GM12878 (cell line): Measurements from ENCODE around the gene BCL2L12.

Experiments
- BACH1 ChIP-seq: fragments of 450-650 bp; IDR thresholded peaks from 2 replicates; pipeline ENCODE4 v1.6.1; 2017; ENCODE audit warnings: mild to moderate bottlenecking, borderline replicate concordance
- CEBPB ChIP-seq, 2 experiments: fragments of 150-350 bp in 1 of 2; IDR thresholded peaks; 2 replicates each; pipeline ENCODE4 v1.6.1; 2012 to 2014; ENCODE audit warnings: low read depth in 2 of 2, low read length in 2 of 2, borderline replicate concordance in 1 of 2, inconsistent platforms in 1 of 2
- DPF2 ChIP-seq: fragments of 450-650 bp; IDR thresholded peaks from 2 replicates; pipeline ENCODE4 v1.6.1; 2017; ENCODE audit warnings: mild to moderate bottlenecking
- EZH2 ChIP-seq: IDR thresholded peaks from 2 replicates; pipeline ENCODE4 v1.6.1; 2012; ENCODE audit warnings: low read depth, mild to moderate bottlenecking, control low read depth, inconsistent platforms, low read length, borderline replicate concordance; ENCODE audit not compliant: control insufficient read depth
- GABPA ChIP-seq: IDR thresholded peaks from 2 replicates; pipeline ENCODE4 v1.6.1; 2014; ENCODE audit warnings: antibody characterized with exemption, low read depth, mild to moderate bottlenecking, inconsistent platforms
- HCFC1 ChIP-seq: fragments of 150-350 bp; IDR thresholded peaks from 2 replicates; pipeline ENCODE4 v1.6.1; 2014; ENCODE audit warnings: low read length
- POLR2A ChIP-seq: IDR thresholded peaks from 2 replicates; pipeline ENCODE4 v1.6.1; 2011; ENCODE audit warnings: low read depth, mild to moderate bottlenecking, low read length
- POLR2AphosphoS5 ChIP-seq: IDR thresholded peaks from 2 replicates; pipeline ENCODE4 v1.6.1; 2011; ENCODE audit warnings: mild to moderate bottlenecking, low read length, inconsistent platforms
- RELA ChIP-seq: fragments of 450-650 bp; IDR thresholded peaks from 2 replicates; pipeline ENCODE4 v1.8.0; 2014; ENCODE audit warnings: borderline replicate concordance; ENCODE audit not compliant: partially characterized antibody
- SP1 ChIP-seq: IDR thresholded peaks from one replicate; pipeline ENCODE4 v1.6.1; 2011; ENCODE audit warnings: low read depth, low read length
- TBL1XR1 ChIP-seq: IDR thresholded peaks from 2 replicates; pipeline ENCODE4 v1.6.1; 2012; ENCODE audit warnings: low read depth, low read length, improper control_type of control experiment
- ZNF274 ChIP-seq: IDR thresholded peaks from one replicate; pipeline ENCODE4 v1.8.0; 2011; ENCODE audit not compliant: insufficient read length, insufficient read depth
- TF ChIP-seq, protein P1 (sequence below): IDR thresholded peaks from 2 replicates; pipeline ENCODE4 v1.6.1; 2012; ENCODE audit warnings: low read length, inconsistent platforms
- TF ChIP-seq, protein P2 (sequence below), 3 experiments: IDR thresholded peaks in 2 of 3; conservative IDR thresholded peaks in 1 of 3; 2 replicates each; pipeline ENCODE4 v1.5.1; 2011; ENCODE audit warnings: low read depth in 3 of 3, low read length in 3 of 3, mild to moderate bottlenecking in 3 of 3, control low read depth in 2 of 3, moderate library complexity in 2 of 3, inconsistent platforms in 1 of 3, mixed read lengths in 1 of 3; ENCODE audit not compliant: control insufficient read depth in 2 of 3, insufficient read depth in 1 of 3; ENCODE audit errors: extremely low read depth in 1 of 3

DNA sequence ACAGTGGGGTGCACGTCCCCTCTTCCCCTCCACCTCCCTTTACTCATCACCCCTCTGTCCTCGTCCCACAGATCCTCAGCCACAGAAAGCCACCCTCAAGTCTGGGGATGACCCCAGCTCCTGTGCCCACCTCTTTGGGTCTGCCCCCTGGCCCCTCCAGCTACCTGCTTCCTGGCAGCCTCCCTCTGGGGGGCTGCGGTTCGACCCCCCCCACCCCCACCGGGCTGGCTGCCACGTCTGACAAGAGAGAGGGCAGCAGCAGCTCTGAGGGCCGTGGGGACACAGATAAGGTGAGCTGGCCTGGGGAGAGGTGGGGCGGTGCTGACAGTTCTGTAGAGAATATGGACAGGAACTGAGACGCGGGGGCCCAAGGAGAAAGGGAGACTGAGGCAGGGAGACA, 11.2 kb upstream of the BCL2L12 start:
- TF ChIP-seq TBL1XR1 = no peak
- TF ChIP-seq HCFC1 = no peak
- TF ChIP-seq BACH1 = no peak
- TF ChIP-seq DPF2 = no peak
- TF ChIP-seq SP1 = no peak
- TF ChIP-seq GABPA = no peak
- no peak for TF ChIP-seq CEBPB (IDR thresholded peaks at IDR 0.05; ENCODE audit: borderline replicate concordance in 1 of 2, low read depth in 2 of 2, low read length in 2 of 2)
- TF ChIP-seq, protein P1, sequence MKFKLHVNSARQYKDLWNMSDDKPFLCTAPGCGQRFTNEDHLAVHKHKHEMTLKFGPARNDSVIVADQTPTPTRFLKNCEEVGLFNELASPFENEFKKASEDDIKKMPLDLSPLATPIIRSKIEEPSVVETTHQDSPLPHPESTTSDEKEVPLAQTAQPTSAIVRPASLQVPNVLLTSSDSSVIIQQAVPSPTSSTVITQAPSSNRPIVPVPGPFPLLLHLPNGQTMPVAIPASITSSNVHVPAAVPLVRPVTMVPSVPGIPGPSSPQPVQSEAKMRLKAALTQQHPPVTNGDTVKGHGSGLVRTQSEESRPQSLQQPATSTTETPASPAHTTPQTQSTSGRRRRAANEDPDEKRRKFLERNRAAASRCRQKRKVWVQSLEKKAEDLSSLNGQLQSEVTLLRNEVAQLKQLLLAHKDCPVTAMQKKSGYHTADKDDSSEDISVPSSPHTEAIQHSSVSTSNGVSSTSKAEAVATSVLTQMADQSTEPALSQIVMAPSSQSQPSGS = no peak
- no peak for TF ChIP-seq EZH2
- no peak for TF ChIP-seq POLR2AphosphoS5
- no peak for TF ChIP-seq ZNF274
- TF ChIP-seq, protein P2, sequence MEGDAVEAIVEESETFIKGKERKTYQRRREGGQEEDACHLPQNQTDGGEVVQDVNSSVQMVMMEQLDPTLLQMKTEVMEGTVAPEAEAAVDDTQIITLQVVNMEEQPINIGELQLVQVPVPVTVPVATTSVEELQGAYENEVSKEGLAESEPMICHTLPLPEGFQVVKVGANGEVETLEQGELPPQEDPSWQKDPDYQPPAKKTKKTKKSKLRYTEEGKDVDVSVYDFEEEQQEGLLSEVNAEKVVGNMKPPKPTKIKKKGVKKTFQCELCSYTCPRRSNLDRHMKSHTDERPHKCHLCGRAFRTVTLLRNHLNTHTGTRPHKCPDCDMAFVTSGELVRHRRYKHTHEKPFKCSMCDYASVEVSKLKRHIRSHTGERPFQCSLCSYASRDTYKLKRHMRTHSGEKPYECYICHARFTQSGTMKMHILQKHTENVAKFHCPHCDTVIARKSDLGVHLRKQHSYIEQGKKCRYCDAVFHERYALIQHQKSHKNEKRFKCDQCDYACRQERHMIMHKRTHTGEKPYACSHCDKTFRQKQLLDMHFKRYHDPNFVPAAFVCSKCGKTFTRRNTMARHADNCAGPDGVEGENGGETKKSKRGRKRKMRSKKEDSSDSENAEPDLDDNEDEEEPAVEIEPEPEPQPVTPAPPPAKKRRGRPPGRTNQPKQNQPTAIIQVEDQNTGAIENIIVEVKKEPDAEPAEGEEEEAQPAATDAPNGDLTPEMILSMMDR (IDR thresholded peaks at IDR 0.05 in 2 of 3, conservative IDR thresholded peaks at IDR 0.05 in 1 of 3; ENCODE audit: control insufficient read depth in 2 of 3, extremely low read depth in 1 of 3, insufficient read depth in 1 of 3, low read depth in 3 of 3, low read length in 3 of 3) = no peak
- TF ChIP-seq RELA = no peak
- TF ChIP-seq POLR2A = no peak
